CD8-positive, alpha-beta memory T cell (primary cell): ENCODE data around the gene NECTIN1. TPM values are rescaled to one million over a fixed set of nuclear protein-coding genes. Genes with fewer than 3 reads are reported as not detected.

ENCODE experiments used
- CTCF ChIA-PET: fragments of 350-600 bp; sonication (Branson Sonifier 250); formaldehyde crosslinking; loops from one replicate; lab custom pipeline; 2021; ENCODE audit warnings: antibody characterized with exemption; lab: Charles Lee
- POLR2A ChIA-PET: fragments of 350-600 bp; sonication (Branson Sonifier 250); formaldehyde crosslinking; loops from one replicate; lab custom pipeline; 2021; ENCODE audit warnings: antibody characterized with exemption; lab: Charles Lee
- DNase-seq, 5 donors: peaks; one replicate each; pipeline versions ENCODE4 v3.0.0 to v3.0.0-alpha.2; 2020 to 2022; ENCODE audit warnings: mixed read lengths in 1 of 5
- H3K27ac ChIP-seq: one replicate; pipeline ENCODE4 v1.7.0; 2013; ENCODE audit warnings: low read depth, mild to moderate bottlenecking, low read length, moderate library complexity
- H3K27me3 ChIP-seq: 2 replicates; pipeline ENCODE4 v1.7.0; 2013; ENCODE audit warnings: low read length, mild to moderate bottlenecking; ENCODE audit not compliant: insufficient read depth, poor library complexity, severe bottlenecking
- H3K36me3 ChIP-seq: 2 replicates; pipeline ENCODE4 v1.7.0; 2013; ENCODE audit warnings: mild to moderate bottlenecking, low read length, moderate library complexity; ENCODE audit not compliant: insufficient read depth
- H3K4me1 ChIP-seq: 2 replicates; pipeline ENCODE4 v1.7.0; 2013; ENCODE audit warnings: mild to moderate bottlenecking, low read length, moderate library complexity; ENCODE audit not compliant: insufficient read depth
- H3K4me3 ChIP-seq: 2 replicates; pipeline ENCODE4 v1.7.0; 2013; ENCODE audit warnings: mild to moderate bottlenecking, low read length
- H3K9me3 ChIP-seq: 2 replicates; pipeline ENCODE4 v1.7.0; 2013; ENCODE audit warnings: mild to moderate bottlenecking, low read length
- H3K27ac Mint-ChIP-seq, 8 donors: one replicate each; pipeline ENCODE4 v1.8.0; 2020 to 2021; ENCODE audit warnings: mixed read lengths in 8 of 8, mild to moderate bottlenecking in 6 of 8, inconsistent platforms in 3 of 8, moderate library complexity in 3 of 8
- H3K27me3 Mint-ChIP-seq, 2 donors: one replicate each; pipeline ENCODE4 v1.8.0; 2020 to 2021; ENCODE audit warnings: mixed read lengths in 2 of 2, mild to moderate bottlenecking in 1 of 2, moderate library complexity in 1 of 2
- H3K36me3 Mint-ChIP-seq, 3 donors: one replicate each; pipeline ENCODE4 v1.8.0; 2020 to 2021; ENCODE audit warnings: mixed read lengths in 3 of 3, inconsistent platforms in 1 of 3, mild to moderate bottlenecking in 1 of 3
- H3K4me1 Mint-ChIP-seq, 3 donors: one replicate each; pipeline ENCODE4 v1.8.0; 2020 to 2021; ENCODE audit warnings: mixed read lengths in 3 of 3, inconsistent platforms in 1 of 3, mild to moderate bottlenecking in 1 of 3
- H3K4me3 Mint-ChIP-seq, 7 donors: one replicate each; pipeline ENCODE4 v1.8.0; 2020 to 2021; ENCODE audit warnings: mixed read lengths in 7 of 7, mild to moderate bottlenecking in 6 of 7, moderate library complexity in 4 of 7, inconsistent platforms in 2 of 7
- H3K9me3 Mint-ChIP-seq, 5 donors: one replicate each; pipeline ENCODE4 v1.8.0; 2020 to 2022; ENCODE audit warnings: mixed read lengths in 5 of 5, mild to moderate bottlenecking in 3 of 5, moderate library complexity in 2 of 5, inconsistent platforms in 1 of 5
- polyA plus RNA-seq: library from polyadenylated mRNA; unstranded; fragments of 300-500 nt; fragmentation: Illumina TruSeq; gene quantifications from one replicate; pipeline ENCODE4 v1.2.3, GENCODE V29; 2021
- total RNA-seq, 2 experiments: library from RNA; stranded (reverse); gene quantifications; one replicate each; pipeline ENCODE4 v1.2.3, GENCODE V29; 2021

The NECTIN1 gene
- total and polyA plus RNA-seq, 3 experiments from 2014 or later: 0.35 to 3.8 (median 3.0) TPM

DNA sequence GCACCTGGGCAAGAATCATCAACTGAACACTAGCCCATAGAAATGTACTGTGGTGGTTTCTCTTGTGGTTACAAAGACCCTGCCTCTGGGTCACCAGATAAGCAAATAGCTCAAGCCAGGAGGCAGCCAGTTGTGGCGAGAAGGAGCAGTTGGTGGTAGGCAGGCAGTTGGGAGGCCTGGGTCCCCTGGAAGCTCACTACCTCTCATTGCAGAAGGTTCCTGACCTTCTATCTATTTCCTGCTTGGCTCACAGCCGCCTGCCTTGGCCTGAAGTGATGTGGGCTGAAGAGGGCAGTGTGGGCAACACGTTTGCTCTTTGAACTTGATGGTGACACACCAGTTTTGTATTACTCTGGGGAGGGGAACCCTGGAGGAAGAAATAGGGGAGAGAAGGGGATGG lies 34.7 kb downstream of the NECTIN1 start:
- DNase-seq: no peak
- Mint-ChIP-seq H3K27ac (peak overlapping the region in 1 of 8 donors; percentile 59), H3K9me3 (peaks cover 0 to 3% (median 0%) of the 10 kb centered on the region in 5 donors), H3K36me3 (no peaks in the 10 kb centered on the region), H3K4me1 (peaks cover 12 to 27% (median 23%) of the 10 kb centered on the region in 3 donors), H3K27me3 (peaks cover 0 to 5% of the 10 kb centered on the region in 2 donors), H3K4me3 (peak overlapping the region in 2 of 7 donors; percentile 21 to 34)
- Histone ChIP-seq H3K27ac (no peak overlapping the region), H3K27me3 (no peaks in the 10 kb centered on the region), H3K9me3 (no peaks in the 10 kb centered on the region), H3K4me1 (peaks cover 14% of the 10 kb centered on the region), H3K4me3 (no peak overlapping the region), H3K36me3 (no peaks in the 10 kb centered on the region)
- POLR2A ChIA-PET: no interaction called here
- CTCF ChIA-PET: no interaction called here

DNA sequence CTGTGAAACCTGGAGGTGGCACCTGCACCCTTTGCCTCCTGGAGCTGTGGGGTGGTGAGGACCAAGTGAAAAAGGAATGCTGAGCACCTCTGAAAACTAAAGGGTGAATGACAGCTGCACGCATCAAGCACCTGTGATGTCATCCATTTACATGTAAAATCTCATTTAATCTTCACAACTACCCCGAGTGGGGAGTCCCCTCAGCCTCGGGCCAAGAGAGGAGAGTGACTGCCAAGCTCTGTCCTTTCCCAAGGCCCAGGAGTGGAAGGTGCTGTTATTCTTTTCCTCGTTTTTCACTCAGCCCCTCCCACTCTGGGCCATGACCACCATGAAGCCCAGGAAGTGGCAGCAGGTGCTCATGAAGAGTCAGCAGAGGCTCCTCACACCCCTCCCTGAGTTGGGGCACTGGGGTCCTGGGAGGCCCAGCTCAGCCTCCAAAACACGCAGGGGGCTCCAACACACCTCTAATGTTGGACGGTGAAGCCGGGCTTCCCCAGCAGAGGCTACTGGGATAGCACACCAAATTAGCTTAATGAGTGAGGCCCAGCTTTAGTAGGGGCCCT lies 35.7 kb downstream of the NECTIN1 start:
- H3K9me3 Mint-ChIP-seq: peaks cover 0 to 3% (median 0%) of the 10 kb centered on the region in 5 donors
- ChIA-PET POLR2A (no interaction called here), CTCF (interaction anchor here (1.4 kb wide), 1 partner anchor 36 kb away, joined by 5 read pairs; the partner anchor contains the start of gene NECTIN1)
- no peak for DNase-seq
- H3K27me3 Mint-ChIP-seq: peaks cover 0 to 8% of the 10 kb centered on the region in 2 donors
- H3K4me1 Mint-ChIP-seq: peaks cover 12 to 27% (median 23%) of the 10 kb centered on the region in 3 donors
- H3K27me3 ChIP-seq: peaks cover 4% of the 10 kb centered on the region
- peak overlapping the region in 1 of 7 donors; percentile 42 for H3K4me3 Mint-ChIP-seq
- H3K9me3 ChIP-seq: no peaks in the 10 kb centered on the region
- no peak overlapping the region for H3K27ac Mint-ChIP-seq
- H3K27ac ChIP-seq: no peak overlapping the region
- peaks cover 14% of the 10 kb centered on the region for H3K4me1 ChIP-seq
- H3K4me3 ChIP-seq: no peak overlapping the region
- H3K36me3 ChIP-seq: no peaks in the 10 kb centered on the region
- H3K36me3 Mint-ChIP-seq: no peaks in the 10 kb centered on the region

DNA sequence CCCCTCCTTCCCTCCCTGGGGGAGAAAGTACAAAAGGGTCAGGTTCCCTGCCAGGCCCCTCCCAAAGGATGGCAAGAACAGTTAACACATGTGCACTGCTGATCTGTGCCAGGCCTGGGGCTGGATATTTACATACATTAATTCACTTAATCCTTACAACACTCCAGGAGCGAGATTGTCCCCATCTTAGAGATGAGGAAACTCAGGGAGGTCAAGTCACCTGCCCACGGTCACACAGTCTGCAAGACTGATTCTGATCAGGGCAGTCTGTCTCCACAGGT lies 36.5 kb downstream of the NECTIN1 start:
- peaks cover 0 to 11% of the 10 kb centered on the region in 2 donors for H3K27me3 Mint-ChIP-seq
- H3K27ac Mint-ChIP-seq: no peak overlapping the region
- Histone ChIP-seq H3K36me3 (no peaks in the 10 kb centered on the region), H3K9me3 (no peaks in the 10 kb centered on the region), H3K27ac (no peak overlapping the region), H3K4me1 (peaks cover 14% of the 10 kb centered on the region), H3K4me3 (no peak overlapping the region), H3K27me3 (peaks cover 4% of the 10 kb centered on the region)
- ChIA-PET POLR2A (no interaction called here), CTCF (interaction anchor here (1.4 kb wide), 1 partner anchor 37 kb away, joined by 5 read pairs; the partner anchor contains the start of gene NECTIN1)
- peaks cover 12 to 27% (median 23%) of the 10 kb centered on the region in 3 donors for H3K4me1 Mint-ChIP-seq
- H3K9me3 Mint-ChIP-seq: peaks cover 0 to 3% (median 0%) of the 10 kb centered on the region in 5 donors
- no peak for DNase-seq
- H3K36me3 Mint-ChIP-seq: no peaks in the 10 kb centered on the region
- H3K4me3 Mint-ChIP-seq: no peak overlapping the region

DNA sequence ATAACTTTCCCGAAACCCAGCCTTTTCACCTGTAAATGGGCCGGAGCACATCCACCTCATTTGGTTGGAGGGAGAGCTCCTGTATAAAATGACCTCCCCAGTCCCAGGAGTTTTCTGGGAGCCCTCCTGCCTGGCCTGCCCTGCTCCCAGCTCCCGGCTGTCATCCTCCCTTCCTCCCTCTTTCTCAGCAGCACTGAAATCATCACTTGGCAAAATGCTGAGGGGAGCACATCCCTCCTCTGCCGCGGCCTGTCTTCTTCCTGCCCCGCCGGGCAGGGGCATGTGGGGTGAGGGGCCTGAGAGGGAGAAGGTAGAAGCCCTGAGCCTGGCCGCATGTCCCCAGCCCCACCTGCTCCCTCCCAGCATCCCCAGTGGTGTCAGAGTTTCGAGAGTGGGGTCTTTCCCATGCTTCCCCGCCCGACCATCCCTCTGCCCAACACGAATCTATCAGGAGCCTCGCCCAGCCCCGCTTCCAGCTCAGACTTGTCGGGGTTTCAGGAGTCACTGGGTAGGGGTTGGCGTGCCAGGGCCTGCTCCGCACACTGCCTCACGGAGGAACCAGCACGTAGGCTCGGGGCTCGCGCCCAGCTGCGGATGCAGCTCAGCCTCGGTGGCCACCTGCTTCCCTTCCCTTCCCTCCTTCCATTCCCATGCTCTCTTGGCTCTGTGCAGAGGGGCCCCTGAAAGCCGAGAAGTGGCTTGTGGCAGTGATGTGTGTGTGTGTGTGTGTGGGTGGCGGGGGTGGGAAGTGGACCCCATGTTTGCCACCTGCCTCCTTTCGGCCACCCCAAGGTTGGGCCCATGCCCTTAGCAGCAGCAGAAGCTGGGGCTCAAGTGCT lies 37.1 kb downstream of the NECTIN1 start:
- Histone ChIP-seq H3K4me3 (no peak overlapping the region), H3K9me3 (no peaks in the 10 kb centered on the region), H3K4me1 (peaks cover 14% of the 10 kb centered on the region), H3K27ac (no peak overlapping the region), H3K36me3 (no peaks in the 10 kb centered on the region), H3K27me3 (peaks cover 4% of the 10 kb centered on the region)
- ChIA-PET POLR2A (no interaction called here), CTCF (interaction anchor here (1.2 to 1.4 kb wide), 2 partner anchors 37 kb away, joined by 4 to 5 read pairs; partner anchors contain the start of gene NECTIN1)
- Mint-ChIP-seq H3K4me3 (peak overlapping the region in 1 of 7 donors; percentile 63), H3K4me1 (peaks cover 12 to 27% (median 23%) of the 10 kb centered on the region in 3 donors), H3K36me3 (no peaks in the 10 kb centered on the region), H3K27ac (peak overlapping the region in 1 of 8 donors; percentile 89), H3K27me3 (peaks cover 4 to 15% of the 10 kb centered on the region in 2 donors), H3K9me3 (peaks cover 0 to 3% (median 0%) of the 10 kb centered on the region in 5 donors)
- DNase-seq: no peak

DNA sequence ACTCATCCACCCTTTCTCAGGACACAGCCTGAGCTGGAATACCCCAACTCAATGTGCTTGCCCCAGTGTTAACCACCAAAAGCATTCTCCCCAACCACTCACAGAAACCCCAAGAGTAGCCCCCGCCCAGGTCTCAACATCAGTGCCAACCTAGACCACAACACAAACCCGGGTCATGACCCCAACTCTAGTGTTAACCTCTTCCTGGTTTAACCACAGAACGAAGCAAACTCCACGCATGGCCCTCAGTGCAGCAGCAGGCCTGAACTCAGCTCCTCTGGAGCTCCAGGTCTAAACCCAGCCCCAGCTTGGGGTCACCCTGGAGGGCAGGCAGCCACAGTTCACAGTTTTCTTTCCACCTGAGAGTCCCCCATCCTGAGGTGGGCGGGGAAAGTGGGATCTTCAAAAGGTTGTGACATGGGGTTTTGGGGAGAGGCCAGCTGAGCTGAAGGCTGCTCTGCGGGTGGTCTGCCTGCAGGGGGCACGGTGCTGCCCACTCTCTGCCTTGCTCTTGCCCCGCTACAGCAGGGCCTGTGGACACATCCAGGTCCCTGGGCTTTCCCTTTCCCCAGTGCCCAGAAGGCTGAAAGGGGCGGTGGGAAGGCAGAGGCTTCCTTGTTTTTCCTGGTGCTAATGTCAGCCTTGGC lies 37.9 kb downstream of the NECTIN1 start:
- Histone ChIP-seq H3K9me3 (no peaks in the 10 kb centered on the region), H3K4me3 (no peak overlapping the region), H3K27me3 (peaks cover 4% of the 10 kb centered on the region), H3K4me1 (peaks cover 14% of the 10 kb centered on the region), H3K36me3 (no peaks in the 10 kb centered on the region), H3K27ac (no peak overlapping the region)
- H3K9me3 Mint-ChIP-seq: peaks cover 0 to 3% (median 0%) of the 10 kb centered on the region in 5 donors
- H3K36me3 Mint-ChIP-seq: no peaks in the 10 kb centered on the region
- ChIA-PET POLR2A (no interaction called here), CTCF (interaction anchor here (1.2 kb wide), 1 partner anchor 38 kb away, joined by 4 read pairs; the partner anchor contains the start of gene NECTIN1)
- H3K4me1 Mint-ChIP-seq: peaks cover 12 to 27% (median 27%) of the 10 kb centered on the region in 3 donors
- peaks cover 9 to 15% of the 10 kb centered on the region in 2 donors for H3K27me3 Mint-ChIP-seq
- H3K4me3 Mint-ChIP-seq: peak overlapping the region; percentile 1 to 72 (median 54)
- peak in 3 of 5 donors; percentile 17 to 42 (median 17) for DNase-seq
- peak overlapping the region in 6 of 8 donors; percentile 1 to 78 (median 37) for H3K27ac Mint-ChIP-seq

DNA sequence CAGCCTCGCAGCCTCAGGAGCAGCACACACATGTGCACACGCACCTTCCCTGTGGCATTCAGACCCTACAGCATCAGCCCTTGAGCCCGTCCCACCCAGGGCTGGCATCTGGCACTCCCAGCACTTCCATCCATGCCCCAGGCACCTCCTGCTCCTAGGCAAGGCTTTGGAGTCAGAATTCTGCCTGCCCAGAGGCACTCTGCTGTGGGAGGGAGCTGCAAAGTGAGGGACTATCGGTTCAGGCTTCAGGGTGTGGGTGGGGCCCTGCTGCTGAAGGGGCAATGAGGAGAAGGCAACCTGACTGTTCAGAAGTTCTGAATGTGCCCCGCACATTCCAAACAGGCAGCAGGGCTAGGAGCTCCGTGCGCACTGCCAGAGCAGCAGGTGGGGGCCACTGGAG lies 39.7 kb downstream of the NECTIN1 start:
- Histone ChIP-seq H3K27ac (no peak overlapping the region), H3K4me3 (no peak overlapping the region), H3K36me3 (no peaks in the 10 kb centered on the region), H3K9me3 (no peaks in the 10 kb centered on the region), H3K4me1 (peaks cover 14% of the 10 kb centered on the region), H3K27me3 (peaks cover 4% of the 10 kb centered on the region)
- peaks cover 0 to 3% (median 0%) of the 10 kb centered on the region in 5 donors for H3K9me3 Mint-ChIP-seq
- no peak overlapping the region for H3K27ac Mint-ChIP-seq
- H3K27me3 Mint-ChIP-seq: peaks cover 12 to 15% of the 10 kb centered on the region in 2 donors
- ChIA-PET POLR2A (no interaction called here), CTCF (no interaction called here)
- H3K4me3 Mint-ChIP-seq: no peak overlapping the region
- H3K36me3 Mint-ChIP-seq: no peaks in the 10 kb centered on the region
- H3K4me1 Mint-ChIP-seq: peaks cover 19 to 38% (median 35%) of the 10 kb centered on the region in 3 donors
- DNase-seq: no peak

DNA sequence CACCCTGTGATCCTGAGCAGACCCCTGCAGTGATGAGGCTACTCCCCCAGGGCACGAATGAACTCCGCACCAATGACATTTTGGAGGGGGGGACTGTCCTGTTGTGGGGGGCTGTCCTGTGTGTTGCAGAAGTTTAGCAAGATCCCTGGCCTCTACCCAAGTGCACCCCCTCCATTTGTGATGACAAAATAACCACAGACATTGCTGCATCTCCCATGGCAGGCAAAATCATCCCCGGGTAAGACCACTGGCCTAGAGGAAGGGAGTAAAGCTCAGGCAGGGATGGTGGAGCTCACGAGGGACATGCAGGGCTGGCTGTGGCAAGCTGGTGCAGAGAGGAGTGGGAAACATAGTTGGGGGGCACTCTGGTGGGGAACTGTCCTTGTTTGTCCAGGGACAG lies 40.6 kb downstream of the NECTIN1 start:
- ChIA-PET POLR2A (no interaction called here), CTCF (no interaction called here)
- DNase-seq: no peak
- no peak overlapping the region for H3K4me3 ChIP-seq
- Mint-ChIP-seq H3K9me3 (peaks cover 0 to 3% (median 0%) of the 10 kb centered on the region in 5 donors), H3K4me1 (peaks cover 21 to 41% (median 37%) of the 10 kb centered on the region in 3 donors), H3K4me3 (no peak overlapping the region), H3K36me3 (no peaks in the 10 kb centered on the region), H3K27ac (no peak overlapping the region), H3K27me3 (peaks cover 12 to 15% of the 10 kb centered on the region in 2 donors)
- no peak overlapping the region for H3K27ac ChIP-seq
- peaks cover 14% of the 10 kb centered on the region for H3K4me1 ChIP-seq
- H3K36me3 ChIP-seq: no peaks in the 10 kb centered on the region
- H3K9me3 ChIP-seq: no peaks in the 10 kb centered on the region
- peaks cover 4% of the 10 kb centered on the region for H3K27me3 ChIP-seq
